Measurements from ENCODE around the gene SUGP2.
A peak's percentile ranks its signal among the peaks of the same experiment; 100 is the strongest.

SUGP2 gene

DNA sequence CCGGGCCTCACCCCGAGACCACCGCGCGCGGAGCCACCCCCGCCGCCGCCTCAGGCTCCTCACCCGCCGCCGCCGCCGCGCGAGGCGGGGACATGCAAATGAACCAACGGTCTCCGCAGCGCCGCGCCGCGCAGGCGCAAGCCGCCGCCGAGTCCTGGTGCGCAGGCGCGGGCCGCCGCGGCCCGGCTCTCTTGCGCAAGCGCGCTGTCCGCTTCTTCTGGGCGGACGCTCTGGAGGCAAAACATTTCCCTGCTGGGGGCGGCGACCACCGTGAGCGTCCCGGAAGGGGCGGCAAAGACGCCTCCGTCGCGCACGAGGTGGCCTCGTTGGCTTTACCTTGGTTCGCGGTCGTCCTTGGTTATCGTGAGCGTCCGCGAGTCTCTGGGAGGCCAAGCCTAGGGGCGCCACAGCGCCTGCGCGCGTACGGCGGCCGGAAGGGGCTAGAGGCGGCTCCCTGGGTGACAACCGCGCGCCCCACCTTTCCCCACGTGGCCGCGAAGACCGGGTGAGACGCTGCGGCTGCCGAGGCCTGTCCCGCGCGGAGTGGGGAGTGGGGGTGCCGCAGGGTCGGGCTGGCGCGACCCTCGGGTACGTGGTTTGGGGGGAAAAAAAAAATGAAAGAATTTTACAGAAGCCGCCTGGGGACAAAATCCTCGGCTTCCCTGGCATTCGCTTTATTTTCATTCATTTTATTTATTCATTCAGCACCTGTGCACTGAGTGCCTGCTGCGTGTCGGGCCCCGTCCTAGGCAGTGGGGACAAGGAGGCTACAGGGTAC is at the start of gene SUGP2, which contains the start of gene ARMC6:
Gene SUGP2, minus strand, starts transcription at position 92 of the 778 bp plus-strand sequence. CDS start 2,446 bp downstream, outside the sequence.
Gene ARMC6, plus strand, starts transcription at position 178 of the 778 bp plus-strand sequence. CDS start 607 bp downstream, outside the sequence.
- DNase-seq (ENCODE audit: low spot score) = peak; percentile 98

DNA sequence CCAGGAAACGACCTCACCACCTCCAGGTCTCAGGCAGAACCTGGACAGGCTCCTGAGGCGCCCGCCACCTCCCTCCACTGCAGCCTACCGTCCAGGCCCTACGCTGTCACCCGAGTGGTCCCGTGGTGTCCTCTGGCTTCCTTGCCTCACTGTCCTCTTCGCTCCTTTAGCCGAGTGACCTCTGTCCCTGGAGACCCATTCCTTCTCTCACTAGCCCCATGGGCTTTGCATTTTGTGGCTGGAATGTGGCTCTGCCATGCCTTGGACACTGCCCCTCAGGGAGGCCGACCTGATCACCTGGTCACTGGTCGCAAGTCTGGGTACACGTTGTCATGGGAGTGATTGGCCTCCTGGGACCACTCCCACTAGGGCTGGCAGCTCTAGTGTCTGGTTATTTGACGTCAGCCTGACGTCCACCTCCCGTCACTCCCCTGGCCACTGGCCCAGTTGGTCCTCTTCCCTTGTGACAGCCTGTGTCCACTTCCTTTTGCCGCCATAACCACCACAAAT is 48.4 kb upstream of the SUGP2 start:
- DNase-seq (ENCODE audit: low spot score) = peak; percentile 44

DNA sequence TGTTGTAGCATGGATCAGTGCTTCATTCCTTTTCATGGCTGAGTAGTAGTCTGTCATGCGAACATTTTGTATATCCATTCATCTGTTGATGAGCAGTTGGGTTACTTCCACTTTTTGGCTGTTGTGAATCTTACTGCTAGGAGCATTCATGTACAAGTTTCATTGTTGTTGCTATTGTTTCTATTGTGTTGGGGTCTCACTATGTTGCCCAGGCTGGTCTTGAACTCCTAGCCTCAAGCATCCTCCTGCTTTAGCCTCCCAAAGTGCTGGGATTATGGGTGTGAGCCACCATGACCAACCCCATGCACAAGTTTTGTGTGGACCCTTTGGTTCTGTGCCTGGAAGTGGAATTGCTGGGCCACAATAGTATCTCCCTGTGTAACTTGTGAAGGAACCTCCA is 46.3 kb upstream of the SUGP2 start:
- DNase-seq (ENCODE audit: low spot score) = no peak

DNA sequence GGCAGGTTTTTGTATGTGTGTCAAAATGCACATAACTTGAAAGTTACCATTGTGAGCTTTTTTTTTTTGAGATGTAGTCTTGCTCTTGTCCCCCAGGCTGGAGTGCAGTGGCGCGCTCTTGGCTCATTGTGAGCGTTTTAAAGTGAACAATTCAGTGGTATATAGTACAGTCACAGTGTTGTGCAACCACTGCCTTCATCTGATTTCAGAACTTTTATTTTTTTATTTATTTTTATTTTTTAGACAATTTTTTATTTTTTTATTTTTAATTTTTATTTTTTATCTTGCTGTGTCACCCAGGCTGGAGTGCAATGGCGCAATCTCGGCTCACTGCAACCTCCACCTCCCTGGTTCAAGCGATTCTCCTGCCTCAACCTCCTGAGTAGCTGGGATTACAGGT is 45.5 kb upstream of the SUGP2 start:
- no peak for DNase-seq (ENCODE audit: low spot score)

GRCh38 chr19:19077103-19077502 is 43.8 kb upstream of the SUGP2 start:
- no peak for DNase-seq (ENCODE audit: low spot score)

- no peak for DNase-seq (ENCODE audit: low spot score)
Measured at GRCh38 chr19:19076476-19076875, 43.2 kb upstream of the SUGP2 start.

DNA sequence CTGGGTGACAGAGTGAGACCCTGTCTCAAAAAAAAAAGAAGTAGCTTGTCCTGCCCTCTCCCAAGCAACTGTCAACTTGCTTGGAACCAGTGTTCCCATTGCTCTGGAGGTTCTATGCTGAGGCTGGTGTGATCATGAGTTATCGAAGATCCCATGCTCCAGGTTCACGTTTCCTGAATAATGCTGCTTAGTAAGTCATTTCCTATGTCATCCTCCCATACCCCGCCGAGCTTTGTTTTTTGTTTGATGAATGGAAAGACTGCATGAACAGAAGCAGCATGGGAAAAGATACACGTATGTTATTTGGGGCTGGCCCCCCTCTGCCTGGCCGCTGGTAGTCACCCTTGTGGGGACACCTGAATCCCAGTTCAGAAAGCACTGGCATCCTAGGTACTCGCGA is 41.8 kb upstream of the SUGP2 start:
- DNase-seq (ENCODE audit: low spot score) = no peak

DNA sequence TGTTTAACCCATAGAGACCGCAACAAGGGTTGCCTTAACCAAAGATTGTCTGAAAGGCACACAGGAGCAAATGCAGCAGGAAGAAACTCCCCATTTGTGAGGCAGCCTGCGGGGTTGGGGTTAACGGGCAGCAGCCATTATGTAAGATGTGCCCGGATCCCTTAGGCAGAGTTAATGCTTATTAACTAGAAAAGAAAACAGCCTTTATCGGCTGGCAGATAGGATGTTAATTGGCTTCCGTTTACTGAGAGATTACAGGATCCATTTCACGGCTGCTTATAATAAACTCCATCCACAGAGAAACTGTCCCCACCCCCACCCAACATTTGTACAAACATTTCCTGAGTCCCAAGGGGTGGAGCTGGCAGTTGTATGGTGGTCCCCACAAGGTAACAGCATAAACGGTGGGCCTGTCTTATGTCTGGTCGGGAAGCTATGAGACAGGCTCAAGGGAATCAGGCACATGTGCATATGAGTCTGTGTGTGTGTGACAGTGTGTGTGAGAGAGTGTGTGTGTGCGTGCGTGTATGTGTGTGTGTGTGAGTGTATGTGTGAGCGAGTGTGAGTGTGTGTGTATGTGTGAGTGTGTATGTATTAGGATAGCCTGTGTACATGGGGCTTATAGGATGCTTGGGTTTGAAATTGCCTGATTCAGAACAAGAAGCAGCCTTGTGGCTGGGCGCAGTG is 41.0 kb upstream of the SUGP2 start:
- DNase-seq (ENCODE audit: low spot score) = no peak

DNA sequence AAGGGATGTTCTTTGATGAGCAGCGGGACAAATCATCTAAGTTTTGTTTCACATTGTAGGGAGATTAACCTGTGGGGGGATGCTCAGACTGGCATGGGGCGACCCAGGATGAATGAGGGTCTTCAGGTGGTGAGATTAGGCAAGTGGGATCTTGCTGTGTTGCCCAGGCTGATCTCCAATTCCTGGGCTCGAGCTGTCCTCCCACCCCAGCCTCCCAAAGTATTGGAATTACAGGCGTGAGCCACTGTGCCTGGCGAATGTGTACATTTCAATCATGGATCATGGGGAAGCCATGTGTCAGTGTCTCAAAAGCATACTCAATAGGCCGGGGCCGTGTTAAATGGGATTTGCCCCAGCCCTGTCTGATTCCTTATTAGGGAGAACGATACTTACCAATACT is 38.6 kb upstream of the SUGP2 start:
- no peak for DNase-seq (ENCODE audit: low spot score)

DNA sequence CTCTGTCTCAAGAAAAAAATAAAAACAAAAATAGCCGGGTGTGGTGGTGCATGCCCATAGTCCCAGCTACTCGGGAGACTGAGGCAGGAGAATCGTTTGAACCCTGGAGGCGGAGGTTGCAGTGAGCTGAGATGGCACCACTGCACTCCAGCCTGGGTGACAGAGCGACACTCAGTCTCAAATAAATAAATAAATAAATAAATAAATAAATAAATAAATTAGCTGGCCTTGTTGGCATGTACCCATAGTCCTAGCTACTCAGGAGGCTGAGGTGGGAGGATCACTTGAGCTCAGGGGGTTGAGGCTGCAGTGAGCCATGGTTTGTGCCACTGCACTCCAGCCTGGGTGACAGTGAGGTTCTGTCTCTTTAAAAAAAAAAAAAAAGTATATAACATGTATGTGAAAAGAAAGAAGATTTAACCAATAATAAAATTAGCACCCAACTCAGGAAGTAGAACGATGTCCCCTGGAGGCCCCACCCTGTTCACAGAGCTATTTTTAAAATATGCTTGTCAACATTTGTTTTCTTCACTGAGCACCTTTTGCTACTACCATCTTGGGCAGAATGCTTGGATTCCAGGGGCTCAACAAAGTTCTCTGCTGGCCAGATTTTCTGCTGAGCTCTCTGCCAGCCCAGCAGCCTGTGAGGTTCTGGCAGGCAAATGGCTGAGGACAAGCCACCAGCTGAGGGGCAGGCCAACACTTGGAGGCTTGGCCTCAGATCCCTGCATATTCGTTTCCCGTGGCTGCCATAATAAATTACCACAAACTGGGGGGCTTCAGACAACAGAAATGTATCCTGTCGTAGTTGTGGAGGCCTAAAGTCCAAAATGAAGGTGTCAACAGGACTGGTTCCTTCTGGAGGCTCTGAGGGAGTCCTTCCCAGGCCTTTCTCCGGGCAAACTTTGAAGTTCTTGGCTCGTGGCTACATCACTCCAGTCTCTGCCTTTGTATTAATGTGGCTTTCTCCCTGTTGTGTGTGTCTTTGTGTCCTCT is 35.6 kb upstream of the SUGP2 start:
- no peak for DNase-seq (ENCODE audit: low spot score)

DNA sequence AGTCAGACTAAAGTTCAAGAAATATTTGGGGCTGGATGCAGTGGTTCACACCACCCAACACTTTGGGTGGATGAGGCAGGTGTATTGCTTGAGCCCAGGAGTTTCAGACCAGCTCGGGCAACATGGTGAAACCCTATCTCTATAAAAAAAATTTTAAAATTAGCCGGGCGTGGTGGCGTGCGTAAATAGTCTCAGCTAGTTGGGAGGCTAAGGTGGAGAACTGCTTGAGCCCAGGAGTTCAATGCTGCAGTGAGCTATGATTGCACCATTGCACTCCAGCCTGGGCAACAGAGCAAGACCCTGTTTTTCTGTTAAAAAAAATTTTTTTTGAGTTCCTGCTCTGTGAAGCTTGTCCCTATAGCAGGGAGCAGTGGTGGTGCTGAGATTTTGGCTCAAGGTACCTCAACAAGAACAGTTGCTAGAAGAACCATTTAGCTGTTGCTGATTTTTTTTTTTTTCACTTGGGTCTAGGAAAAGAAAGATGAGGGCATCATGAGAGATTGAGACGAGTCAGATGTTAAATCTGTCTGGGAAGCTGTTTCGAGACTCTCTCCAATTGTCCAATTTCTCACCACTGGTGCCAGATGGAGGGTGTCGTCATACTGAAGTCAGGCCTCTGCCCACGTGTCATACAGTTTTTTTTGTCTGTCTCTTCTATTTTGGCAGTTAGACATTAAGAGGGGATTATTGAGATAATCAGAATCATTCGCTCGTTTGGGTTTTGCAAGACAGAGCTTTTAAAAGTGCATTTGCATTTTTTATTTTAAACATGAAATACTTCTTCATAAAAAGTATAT is 34.2 kb upstream of the SUGP2 start:
- DNase-seq (ENCODE audit: low spot score) = no peak

GRCh38 chr19:19064811-19065745 is 31.8 kb upstream of the SUGP2 start:
- DNase-seq (ENCODE audit: low spot score) = peak; percentile 43

- DNase-seq (ENCODE audit: low spot score) = no peak
Measured at GRCh38 chr19:19064098-19064722, 30.9 kb upstream of the SUGP2 start.

DNA sequence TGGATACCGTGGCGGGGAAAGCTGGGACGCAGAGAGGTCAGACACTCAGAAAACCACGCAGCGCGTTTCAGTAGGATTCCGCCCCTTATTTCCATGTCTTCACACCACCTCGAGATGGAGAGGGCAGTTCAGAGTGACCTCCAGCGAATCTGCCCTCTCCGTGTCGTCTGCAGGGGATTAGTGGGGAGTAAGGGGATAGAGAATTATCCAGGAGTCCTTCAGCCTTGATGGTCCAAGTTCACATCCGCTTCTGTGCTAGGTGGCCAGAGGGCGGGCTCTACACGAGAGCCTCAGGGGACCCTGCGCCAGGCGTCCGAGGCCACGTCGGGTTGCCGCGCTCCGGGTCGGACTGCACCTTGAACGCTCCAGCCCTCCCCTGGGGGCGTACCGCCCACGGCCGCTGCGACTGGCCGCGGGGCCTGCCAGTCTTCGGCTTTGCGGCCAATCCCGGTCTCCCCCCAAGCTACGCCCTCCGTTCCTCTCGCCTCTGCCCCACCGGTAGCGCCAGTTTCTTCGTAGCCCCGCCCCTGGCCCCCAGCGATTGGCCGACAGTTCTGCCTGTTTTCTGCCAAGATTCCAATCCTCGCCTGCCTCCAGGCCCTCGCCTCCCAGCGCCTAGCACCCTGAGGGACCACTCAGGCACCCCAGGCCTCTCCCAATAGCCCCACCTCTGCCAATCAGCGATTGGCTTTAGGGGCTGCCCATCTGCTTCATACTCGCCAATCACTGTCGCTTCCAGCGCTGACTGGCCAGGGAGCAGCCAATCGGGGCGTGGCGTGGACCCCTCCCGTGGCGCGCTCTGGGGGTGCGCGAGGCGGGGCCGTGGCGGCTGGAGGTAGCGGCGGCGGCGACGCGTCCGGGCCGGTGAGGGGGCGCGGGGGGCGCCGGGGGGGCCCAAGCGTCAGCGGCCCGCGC is 30.1 kb upstream of the SUGP2 start, which contains the start of gene SLC25A42:
Gene SLC25A42, plus strand, starts transcription at position 812 of the 915 bp plus-strand sequence. CDS start 32,131 bp downstream, outside the sequence.
- peak; percentile 100 for DNase-seq (ENCODE audit: low spot score)

DNA sequence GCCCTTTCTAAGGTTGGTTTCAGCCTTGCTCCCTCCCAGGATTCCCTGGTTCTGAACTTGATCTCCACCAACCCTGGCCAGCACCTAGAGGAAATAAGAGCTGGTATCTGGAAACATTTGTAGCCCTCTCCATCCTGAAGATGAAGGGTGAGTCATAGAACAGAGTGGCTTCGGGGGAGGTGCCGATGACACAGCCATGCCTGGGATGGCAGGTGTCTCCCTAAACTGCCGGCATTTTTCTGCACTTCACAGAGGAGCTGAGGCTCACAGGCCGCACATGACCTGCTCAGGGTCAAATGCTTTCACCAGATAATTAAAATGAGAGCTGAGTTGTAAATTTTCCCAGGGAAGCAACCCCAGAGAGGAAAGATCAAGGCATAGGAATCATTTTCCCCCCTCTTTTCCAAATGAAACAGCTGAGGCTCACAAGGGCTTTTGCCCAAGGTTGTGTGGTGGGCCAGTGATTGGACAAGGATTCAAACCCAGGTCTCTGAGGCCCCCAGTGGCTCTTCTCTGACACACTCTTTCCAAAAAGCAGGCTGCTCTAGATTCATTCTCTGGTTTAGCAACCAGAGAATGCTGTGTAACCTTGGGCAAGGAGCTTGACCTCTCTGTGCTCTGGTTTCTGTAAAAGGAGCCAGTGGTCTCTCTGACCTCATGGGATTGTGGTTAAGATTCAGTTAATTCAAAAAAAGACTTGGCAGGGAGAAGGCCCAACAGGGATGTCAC is 29.3 kb upstream of the SUGP2 start:
- DNase-seq (ENCODE audit: low spot score) = peak; percentile 58

GRCh38 chr19:19061506-19061905 is 28.2 kb upstream of the SUGP2 start:
- DNase-seq (ENCODE audit: low spot score) = no peak

- DNase-seq (ENCODE audit: low spot score) = no peak
Measured at GRCh38 chr19:19059837-19060611, 26.7 kb upstream of the SUGP2 start.

Measured in hepatic stellate cell (primary cell).